ENCODE measurements around the gene ZBTB2. TPM values are rescaled to one million over a fixed set of nuclear protein-coding genes. Genes with fewer than 3 reads are reported as not detected.

ZBTB2 gene
- total RNA-seq, 1 donor from 2014 or later = 17.5 TPM

DNA sequence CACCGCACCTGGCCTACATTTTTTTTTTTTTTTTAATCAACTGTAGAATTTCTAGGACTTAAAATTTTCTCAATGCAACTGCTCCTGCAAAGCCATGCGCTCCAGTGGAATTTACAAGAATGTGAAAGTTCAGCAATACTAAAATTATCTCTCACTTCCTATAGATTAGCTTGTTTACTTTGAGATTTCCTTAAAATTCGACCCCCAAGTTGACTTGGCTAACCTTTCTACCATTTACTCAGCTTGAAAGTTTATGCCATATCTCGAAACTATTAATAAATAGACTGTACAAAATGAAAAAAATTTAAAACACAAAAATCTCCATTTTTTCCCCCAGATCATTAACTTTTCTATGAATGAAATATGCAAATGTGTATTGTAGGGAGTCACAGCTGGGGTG is 64.3 kb downstream of the ZBTB2 start:
- no peaks in the 10 kb centered on the region for H3K36me3 Mint-ChIP-seq (ENCODE audit: low read depth)
- no peak for DNase-seq (ENCODE audit: low read depth, low spot score)
- H3K4me1 Mint-ChIP-seq = peaks cover 32% of the 10 kb centered on the region
- no peak overlapping the region for H3K27ac Mint-ChIP-seq (ENCODE audit: unreplicated experiment)
- H3K9me3 Mint-ChIP-seq = no peaks in the 10 kb centered on the region
- TF ChIP-seq, protein P1, sequence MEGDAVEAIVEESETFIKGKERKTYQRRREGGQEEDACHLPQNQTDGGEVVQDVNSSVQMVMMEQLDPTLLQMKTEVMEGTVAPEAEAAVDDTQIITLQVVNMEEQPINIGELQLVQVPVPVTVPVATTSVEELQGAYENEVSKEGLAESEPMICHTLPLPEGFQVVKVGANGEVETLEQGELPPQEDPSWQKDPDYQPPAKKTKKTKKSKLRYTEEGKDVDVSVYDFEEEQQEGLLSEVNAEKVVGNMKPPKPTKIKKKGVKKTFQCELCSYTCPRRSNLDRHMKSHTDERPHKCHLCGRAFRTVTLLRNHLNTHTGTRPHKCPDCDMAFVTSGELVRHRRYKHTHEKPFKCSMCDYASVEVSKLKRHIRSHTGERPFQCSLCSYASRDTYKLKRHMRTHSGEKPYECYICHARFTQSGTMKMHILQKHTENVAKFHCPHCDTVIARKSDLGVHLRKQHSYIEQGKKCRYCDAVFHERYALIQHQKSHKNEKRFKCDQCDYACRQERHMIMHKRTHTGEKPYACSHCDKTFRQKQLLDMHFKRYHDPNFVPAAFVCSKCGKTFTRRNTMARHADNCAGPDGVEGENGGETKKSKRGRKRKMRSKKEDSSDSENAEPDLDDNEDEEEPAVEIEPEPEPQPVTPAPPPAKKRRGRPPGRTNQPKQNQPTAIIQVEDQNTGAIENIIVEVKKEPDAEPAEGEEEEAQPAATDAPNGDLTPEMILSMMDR (conservative IDR thresholded peaks at IDR 0.05) = no peak
- H3K4me3 Mint-ChIP-seq = peak overlapping the region; percentile 11
- peaks cover 14% of the 10 kb centered on the region for H3K27me3 Mint-ChIP-seq (ENCODE audit: low read depth)

DNA sequence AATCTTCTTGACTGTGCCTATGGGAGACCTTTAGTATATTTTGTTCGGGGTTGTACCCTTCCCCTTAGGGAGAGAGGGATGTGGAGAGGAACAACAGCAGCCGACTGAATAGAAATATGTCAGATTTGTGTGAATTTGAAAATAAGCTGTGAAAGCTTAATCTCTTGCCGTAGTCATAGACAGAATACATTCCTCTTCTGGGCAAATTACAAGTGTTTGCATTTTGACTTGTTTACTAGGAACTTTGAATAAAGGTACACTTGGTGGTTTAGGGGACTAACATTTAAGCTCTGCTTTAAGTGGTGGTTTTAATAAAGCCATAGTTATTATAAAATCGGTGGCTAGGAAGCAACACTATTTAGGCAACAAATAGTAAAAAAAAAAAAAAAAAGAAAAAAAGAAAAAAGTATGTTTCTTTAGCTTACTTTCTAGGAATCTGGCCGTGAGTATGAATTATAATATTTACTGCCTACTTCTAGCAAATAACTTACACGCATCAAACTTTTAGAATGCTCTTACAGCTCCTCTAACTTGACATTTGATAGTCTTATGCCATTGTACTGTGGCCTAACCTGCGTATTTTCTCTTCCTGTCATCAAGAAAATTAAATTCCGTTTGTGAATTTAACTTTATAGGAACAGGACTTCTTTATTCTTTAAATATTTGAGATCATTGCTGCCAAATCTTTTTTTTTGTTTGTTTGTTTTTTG is 65.1 kb downstream of the ZBTB2 start:
- no peak overlapping the region for H3K27ac Mint-ChIP-seq (ENCODE audit: unreplicated experiment)
- H3K36me3 Mint-ChIP-seq (ENCODE audit: low read depth) = peaks cover under 1% of the 10 kb centered on the region
- H3K4me1 Mint-ChIP-seq = peaks cover 32% of the 10 kb centered on the region
- peak overlapping the region; percentile 84 for H3K4me3 Mint-ChIP-seq
- DNase-seq (ENCODE audit: low read depth, low spot score) = no peak
- H3K27me3 Mint-ChIP-seq (ENCODE audit: low read depth) = peaks cover 14% of the 10 kb centered on the region
- TF ChIP-seq, protein P1 (conservative IDR thresholded peaks at IDR 0.05) = no peak
- no peaks in the 10 kb centered on the region for H3K9me3 Mint-ChIP-seq

DNA sequence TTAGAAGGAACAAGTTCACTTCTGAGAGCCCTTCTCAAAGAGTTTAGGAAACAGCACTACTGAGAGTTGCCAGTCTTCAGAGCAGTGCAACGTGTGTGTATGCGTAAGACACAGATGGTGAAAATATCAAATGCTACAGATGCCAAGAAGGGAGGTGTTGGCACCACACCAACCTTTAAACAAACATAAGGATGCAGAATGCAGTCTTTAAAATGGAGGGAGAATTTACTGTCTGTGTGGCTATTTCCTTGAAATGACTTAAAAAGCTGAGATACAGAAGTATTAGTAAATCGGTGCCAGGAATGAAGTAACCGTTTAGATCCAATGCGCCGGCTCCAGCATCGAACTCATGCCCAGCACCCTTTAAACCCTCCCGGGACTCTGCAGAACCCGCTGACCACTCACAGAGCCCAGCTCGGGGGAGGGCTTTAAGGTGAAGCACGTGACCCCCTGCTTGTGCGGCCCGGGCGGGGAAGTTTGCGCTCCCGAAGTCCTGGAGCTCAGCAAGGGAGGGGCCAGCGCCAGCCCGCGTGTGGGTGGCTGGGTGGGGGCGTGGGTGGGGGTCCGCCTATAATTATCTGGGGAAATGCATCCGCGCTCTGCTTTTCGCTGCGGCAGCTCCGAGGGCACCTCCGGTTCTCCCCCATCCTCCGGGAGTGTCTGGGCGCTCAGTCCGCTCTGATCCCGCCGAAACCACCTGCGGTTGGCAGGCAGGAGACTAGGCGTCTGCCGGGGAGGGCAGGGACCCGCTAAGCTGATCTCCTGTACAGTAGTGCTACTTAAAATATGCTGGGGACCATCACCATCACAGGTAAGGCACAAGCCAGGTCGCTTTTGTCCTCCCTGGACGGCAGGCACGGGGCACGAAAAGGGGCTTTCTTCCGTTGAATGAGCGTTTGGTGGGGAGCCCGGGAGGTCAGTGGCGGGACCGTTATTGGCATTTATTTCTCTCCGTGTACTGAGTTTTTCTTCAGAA is 66.0 kb downstream of the ZBTB2 start:
- TF ChIP-seq, protein P1 (conservative IDR thresholded peaks at IDR 0.05) = no peak
- Mint-ChIP-seq H3K4me3 (peak overlapping the region; percentile 84), H3K36me3 (ENCODE audit: low read depth) (peaks cover 4% of the 10 kb centered on the region), H3K9me3 (no peaks in the 10 kb centered on the region), H3K27ac (ENCODE audit: unreplicated experiment) (peak overlapping the region; percentile 46), H3K27me3 (ENCODE audit: low read depth) (peaks cover 14% of the 10 kb centered on the region), H3K4me1 (peaks cover 32% of the 10 kb centered on the region)
- DNase-seq (ENCODE audit: low read depth, low spot score) = peak; percentile 3

DNA sequence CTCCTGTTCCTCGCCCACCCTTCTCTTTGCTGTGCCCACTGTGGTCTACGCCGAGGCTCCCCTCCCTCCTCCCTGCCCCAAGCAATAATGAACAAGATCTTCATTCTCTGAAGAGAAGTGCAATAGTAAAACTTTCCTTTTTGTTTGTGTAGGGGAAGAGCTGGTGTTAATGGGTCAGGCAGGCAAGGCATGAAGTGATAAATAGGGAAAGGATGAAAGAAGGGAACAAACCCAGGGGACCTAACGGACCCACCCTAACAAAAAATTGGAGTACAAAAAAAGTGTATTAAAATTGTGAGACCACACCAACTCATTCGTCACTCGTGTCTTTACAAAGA is 66.9 kb downstream of the ZBTB2 start:
- Mint-ChIP-seq H3K27ac (ENCODE audit: unreplicated experiment) (peak overlapping the region; percentile 3), H3K9me3 (no peaks in the 10 kb centered on the region), H3K27me3 (ENCODE audit: low read depth) (peaks cover 14% of the 10 kb centered on the region), H3K4me3 (peak overlapping the region; percentile 61), H3K36me3 (ENCODE audit: low read depth) (peaks cover 6% of the 10 kb centered on the region), H3K4me1 (peaks cover 32% of the 10 kb centered on the region)
- DNase-seq (ENCODE audit: low read depth, low spot score) = no peak
- TF ChIP-seq, protein P1 (conservative IDR thresholded peaks at IDR 0.05) = peak; percentile 31

DNA sequence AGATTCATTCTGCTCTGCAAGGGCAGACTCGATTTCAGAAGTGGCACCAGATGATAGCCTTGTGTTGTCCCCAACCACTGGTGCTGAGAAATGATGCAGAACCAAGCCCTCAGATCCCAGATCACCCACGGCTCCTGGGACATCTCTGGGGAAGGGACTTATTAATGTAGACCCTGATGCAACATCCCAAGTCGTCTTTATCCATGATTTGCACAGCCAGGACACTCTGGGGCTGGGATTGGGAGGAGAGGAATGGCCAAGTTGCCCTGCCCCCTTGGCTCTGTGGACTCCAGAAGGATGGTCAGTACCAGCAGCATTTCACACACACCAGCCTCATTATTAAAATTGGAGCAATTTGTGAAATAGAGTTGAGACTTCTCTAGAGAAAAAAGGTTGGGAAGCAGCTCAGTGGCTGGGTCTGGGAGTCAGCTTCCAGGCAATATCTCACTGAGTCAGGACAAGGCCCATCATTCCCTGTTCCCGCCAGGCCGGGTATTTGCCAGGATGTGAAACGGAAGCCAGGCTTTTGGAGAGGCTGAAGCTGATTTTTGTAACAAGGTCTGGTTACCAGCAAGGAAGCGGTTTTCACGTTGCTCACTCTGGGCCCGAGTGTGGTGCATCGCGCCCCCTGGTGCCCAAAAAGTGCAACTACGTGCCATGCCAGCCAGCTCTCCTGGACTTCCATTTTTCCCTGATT is 67.4 kb downstream of the ZBTB2 start:
- Mint-ChIP-seq H3K4me3 (peak overlapping the region; percentile 61), H3K36me3 (ENCODE audit: low read depth) (peaks cover 6% of the 10 kb centered on the region), H3K27me3 (ENCODE audit: low read depth) (peaks cover 14% of the 10 kb centered on the region), H3K4me1 (peaks cover 32% of the 10 kb centered on the region), H3K9me3 (no peaks in the 10 kb centered on the region), H3K27ac (ENCODE audit: unreplicated experiment) (peak overlapping the region; percentile 3)
- TF ChIP-seq, protein P1 (conservative IDR thresholded peaks at IDR 0.05) = peak; percentile 98
- peak; percentile 92 for DNase-seq (ENCODE audit: low read depth, low spot score)
